Ramos (cell line): ENCODE data around the gene RNF215.

Experiments used
- in situ Hi-C: fragments of 300-500 bp; cut with MboI; formaldehyde crosslinking; loops from one replicate; pipeline ENCODE4 v1.14.3; 2022; ENCODE audit warnings: low sequenced_read_pairs; ENCODE audit not compliant: unreplicated experiment

The RNF215 gene

DNA sequence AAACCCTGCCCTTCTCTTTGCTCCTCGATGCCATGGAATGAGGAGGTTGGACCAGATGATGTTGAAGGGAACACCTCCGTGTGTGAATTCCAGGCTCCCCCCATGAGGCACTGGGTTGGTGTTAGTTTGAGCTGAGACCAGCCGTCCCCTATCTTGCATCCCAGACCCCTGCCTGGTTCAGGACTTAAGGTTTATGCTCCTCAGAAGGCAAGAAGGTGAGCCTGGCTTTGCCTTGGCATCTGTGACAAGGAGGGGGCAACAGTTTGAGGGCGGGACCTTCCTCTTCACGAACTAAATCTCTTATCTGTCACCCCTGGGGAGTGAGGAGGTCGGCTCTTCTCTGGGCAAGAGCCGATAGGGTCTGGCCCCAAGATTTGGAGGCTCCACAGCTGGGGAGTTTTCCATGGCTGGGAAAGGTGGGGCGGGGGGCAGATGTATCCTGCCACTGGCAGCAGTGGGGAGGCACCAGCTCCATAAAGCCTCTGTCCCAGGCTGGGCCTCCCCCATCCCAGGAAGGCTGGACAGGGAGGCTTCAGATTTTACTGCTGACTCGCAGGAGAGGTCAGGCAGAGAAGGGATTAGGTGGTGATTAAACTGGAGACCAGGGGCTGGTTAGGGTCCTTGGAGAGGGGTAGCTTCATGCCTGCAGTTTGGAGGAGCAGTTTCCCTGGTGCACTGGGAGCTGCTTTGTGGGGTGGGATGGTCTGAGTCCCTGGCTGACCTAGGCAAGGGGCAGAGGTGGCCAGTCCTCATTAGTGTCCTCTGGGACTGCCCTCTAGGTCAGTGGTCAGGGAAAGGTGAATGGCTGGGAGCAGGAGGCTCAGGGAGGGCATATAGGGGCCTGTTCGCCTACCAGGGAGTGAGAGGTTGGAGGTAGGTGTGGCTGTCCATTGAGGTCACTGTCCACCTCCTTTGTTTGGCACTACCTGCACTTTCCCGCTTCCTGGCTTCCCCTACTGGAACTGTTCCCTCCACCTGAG, 10.7 kb upstream of the RNF215 start:
- in situ Hi-C loops, result no loop called here

- in situ Hi-C loops, result no loop called here
Observed at GRCh38 chr22:30396871-30397655, 9.9 kb upstream of the RNF215 start, which contains the start of gene SEC14L2. TSS of gene SEC14L2 (plus strand) at chr22:30397018. CDS start at chr22:30397117, 99 bp downstream.

DNA sequence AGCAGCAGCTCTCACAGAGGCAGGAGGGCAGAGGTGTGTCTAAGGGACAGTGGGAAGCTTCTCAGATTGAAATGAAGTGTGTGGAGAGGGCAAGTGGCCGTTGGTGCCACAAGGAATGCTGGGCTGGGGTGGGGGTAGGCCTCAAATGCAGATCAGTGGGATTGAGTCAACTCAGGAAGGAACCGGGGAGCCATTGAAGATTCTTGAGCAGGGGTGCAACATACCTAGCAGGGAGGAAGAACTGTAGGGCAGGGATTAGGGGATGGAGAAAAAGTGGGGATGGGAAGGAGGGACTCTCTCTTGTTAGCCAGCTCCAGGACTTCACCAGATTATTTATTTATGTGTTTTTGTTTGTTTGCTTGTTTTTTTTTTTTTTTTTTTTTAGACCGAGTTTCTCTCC, 6.7 kb upstream of the RNF215 start:
- in situ Hi-C loops, result loop anchor here (5.0 kb wide), 1 partner anchor 88 kb away; no protein-coding TSS in a partner anchor

GRCh38 chr22:30393322-30393680, 6.1 kb upstream of the RNF215 start:
- in situ Hi-C loops, result loop anchor here (5.0 kb wide), 1 partner anchor 89 kb away; no protein-coding TSS in a partner anchor

GRCh38 chr22:30392661-30393321, 5.6 kb upstream of the RNF215 start:
- in situ Hi-C loops, result loop anchor here (5.0 kb wide), 1 partner anchor 90 kb away; no protein-coding TSS in a partner anchor

GRCh38 chr22:30390974-30391691, 3.9 kb upstream of the RNF215 start:
- in situ Hi-C loops, result loop anchor here (5.0 kb wide), 1 partner anchor 91 kb away; no protein-coding TSS in a partner anchor

- in situ Hi-C loops, result loop anchor here (5.0 to 10.0 kb wide), 2 partner anchors 99 to 282 kb away; partner anchors contain the start of gene CASTOR1
Observed at GRCh38 chr22:30386608-30386959, 627 bp downstream of the RNF215 start.

DNA sequence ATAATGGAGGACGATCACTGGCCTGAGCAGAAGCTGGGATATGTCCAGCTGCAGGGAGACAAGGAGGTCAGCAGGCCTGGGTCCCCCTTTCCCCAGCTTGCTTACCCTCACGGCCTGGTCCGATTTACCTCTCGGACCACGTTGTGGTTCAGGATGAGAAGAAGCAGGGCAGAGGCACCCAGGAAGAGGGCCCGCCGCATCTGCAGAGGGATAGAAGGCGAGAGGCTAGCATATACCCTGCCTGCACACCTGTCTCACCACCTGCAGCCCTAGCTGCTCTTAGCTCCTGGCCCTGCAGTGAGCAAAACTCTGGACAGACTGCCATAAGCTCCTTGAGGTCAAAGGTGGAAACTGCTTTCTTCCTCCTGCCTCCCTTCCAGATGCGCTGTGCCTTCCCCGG, 1.3 kb downstream of the RNF215 start:
- in situ Hi-C loops, result loop anchor here (5.0 to 10.0 kb wide), 2 partner anchors 99 to 281 kb away; partner anchors contain the start of gene CASTOR1

DNA sequence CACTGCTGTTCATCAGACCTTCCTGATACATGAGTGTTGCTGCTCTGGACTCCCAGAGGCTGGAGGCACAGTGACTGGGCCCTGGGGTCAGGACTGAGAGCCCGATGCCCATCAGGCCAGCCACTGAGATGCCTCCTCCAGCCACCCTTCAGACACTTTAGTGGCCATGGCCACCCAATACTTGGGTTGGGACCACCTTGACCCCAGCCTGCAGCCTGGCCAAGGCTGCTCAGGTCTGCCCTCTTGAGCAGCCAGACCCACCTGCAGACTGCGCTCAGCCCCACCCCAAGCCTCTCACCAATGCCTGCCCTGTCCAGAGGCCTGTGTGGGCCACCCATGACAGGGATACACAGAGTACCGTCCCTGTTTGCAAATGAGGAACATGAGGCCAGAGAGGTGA, 4.2 kb downstream of the RNF215 start:
- in situ Hi-C loops, result loop anchor here (10.0 kb wide), 1 partner anchor 278 kb away; no protein-coding TSS in a partner anchor

DNA sequence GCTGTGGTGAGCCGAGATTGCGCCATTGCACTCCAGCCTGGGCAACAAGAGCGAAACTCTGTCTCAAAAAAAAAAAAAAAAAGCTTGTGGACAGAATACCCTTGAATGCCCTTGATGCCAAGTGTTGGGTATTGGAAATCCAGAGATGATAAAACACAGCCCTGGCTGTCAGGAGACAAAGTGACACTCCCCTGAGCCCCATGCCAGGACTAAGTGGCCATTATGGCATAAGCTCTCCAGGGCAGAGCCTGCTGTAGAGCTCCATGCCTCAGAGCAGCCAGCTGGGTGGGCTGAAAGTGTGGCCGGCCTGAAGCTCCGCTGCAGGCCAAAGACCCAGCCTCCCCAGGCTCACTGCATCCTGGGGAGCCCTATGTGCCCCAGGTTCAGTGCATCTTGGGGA, 4.9 kb downstream of the RNF215 start:
- in situ Hi-C loops, result loop anchor here (10.0 kb wide), 1 partner anchor 278 kb away; no protein-coding TSS in a partner anchor

- in situ Hi-C loops, result loop anchor here (10.0 kb wide), 1 partner anchor 276 kb away; no protein-coding TSS in a partner anchor
Observed at GRCh38 chr22:30381264-30381663, 5.9 kb downstream of the RNF215 start.

DNA sequence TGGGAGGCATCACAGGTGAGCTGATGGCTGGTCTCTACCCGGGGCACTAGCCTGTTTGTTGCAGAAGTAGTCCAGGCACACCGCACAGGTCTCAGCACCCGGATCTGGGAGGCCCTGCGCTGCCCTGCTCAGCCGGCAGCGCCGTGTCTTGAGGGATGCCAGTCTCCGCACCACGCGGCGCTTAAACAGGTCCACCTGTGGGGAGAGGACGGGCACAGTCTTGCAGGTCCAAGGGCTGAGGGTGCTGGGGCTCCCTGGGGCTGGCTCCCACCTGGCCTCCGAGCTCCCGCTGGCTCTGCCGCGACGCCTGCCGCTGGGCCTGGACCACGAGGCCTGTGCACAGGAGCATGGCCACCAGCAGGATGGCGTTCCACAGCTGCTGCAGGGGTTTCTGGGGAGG, 7.2 kb downstream of the RNF215 start:
- in situ Hi-C loops, result loop anchor here (10.0 kb wide), 1 partner anchor 275 kb away; no protein-coding TSS in a partner anchor

DNA sequence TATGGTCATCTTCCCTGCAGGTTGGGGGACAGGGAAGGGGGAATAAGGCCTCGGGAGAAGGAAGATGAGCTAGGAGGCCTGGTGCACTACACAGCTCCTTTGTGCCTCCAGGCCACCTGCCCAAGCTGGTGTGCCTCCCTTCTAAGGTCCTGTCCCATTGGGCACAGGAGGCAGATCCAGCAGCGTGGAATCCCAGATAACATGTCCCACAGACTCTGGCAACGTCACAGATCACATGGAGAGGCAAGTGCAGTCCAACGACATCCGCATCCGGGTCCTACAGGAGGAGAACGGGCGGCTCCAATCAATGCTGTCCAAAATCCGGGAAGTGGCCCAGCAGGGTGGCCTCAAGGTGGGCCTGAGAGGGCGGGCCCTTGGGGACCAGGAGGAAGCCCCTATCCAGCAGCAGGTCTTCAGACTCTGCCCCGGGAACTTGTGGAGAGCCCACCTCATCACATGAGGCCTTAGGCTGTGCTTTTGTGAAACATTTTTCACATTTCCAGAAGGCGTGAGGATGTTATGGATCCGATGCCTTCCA, 11.8 kb downstream of the RNF215 start:
- in situ Hi-C loops, result no loop called here

GRCh38 chr22:30373331-30374325, 13.6 kb downstream of the RNF215 start:
- in situ Hi-C loops, result no loop called here

DNA sequence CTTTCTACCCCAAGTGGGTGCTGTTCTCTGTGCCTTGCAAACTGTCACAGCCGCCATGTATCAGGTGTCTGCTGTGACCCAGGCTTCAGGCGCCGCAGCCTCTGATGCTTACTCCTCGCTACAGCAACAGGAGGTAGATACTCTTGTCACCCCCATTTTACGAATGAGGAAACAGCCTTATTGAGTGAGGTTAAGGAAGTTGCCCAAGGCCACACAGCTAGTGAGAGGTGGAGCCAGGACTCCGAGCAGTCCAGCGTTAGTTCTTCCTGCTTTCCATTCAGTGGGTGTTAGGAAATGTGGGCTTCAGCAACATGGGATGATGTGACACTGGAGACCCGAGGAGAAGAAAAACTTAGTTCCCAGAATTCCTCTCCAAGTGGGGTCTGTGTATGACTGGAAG, 14.3 kb downstream of the RNF215 start:
- in situ Hi-C loops, result no loop called here

- in situ Hi-C loops, result no loop called here
Observed at GRCh38 chr22:30371981-30372380, 15.2 kb downstream of the RNF215 start.

GRCh38 chr22:30371321-30371720, 15.9 kb downstream of the RNF215 start:
- in situ Hi-C loops, result no loop called here
